ENCODE data around the gene BNC2.

Gene BNC2

DNA sequence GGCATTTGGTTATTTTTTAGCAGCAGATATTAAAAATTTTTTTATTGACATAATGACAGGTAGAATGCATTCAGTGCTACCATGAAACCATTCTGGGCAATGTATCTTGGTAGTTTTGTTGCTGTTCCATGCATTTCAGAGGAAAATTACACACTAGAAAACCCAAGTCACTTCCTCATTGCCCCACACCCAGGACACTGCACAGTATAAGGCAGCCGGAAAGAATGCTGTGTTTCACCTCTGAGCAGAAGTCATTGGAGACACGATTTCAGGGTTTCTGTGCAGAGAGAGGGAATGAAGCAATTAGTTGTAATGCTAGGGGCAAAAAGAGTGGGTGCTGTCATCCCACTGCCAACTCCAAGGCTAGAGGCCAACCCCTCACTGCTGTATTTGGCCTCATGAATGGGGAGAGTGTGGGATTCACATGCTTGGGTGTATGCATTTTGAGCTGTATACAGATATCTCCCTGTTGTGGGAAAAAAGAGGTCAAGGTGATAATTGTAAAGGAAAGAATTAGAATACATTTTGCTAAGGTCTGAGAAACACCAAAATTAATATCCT is 290.5 kb downstream of the BNC2 start:
- H3K4me3 ChIP-seq (ENCODE audit: low read length) = no peak overlapping the region
- TF ChIP-seq, protein P1, sequence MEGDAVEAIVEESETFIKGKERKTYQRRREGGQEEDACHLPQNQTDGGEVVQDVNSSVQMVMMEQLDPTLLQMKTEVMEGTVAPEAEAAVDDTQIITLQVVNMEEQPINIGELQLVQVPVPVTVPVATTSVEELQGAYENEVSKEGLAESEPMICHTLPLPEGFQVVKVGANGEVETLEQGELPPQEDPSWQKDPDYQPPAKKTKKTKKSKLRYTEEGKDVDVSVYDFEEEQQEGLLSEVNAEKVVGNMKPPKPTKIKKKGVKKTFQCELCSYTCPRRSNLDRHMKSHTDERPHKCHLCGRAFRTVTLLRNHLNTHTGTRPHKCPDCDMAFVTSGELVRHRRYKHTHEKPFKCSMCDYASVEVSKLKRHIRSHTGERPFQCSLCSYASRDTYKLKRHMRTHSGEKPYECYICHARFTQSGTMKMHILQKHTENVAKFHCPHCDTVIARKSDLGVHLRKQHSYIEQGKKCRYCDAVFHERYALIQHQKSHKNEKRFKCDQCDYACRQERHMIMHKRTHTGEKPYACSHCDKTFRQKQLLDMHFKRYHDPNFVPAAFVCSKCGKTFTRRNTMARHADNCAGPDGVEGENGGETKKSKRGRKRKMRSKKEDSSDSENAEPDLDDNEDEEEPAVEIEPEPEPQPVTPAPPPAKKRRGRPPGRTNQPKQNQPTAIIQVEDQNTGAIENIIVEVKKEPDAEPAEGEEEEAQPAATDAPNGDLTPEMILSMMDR (conservative IDR thresholded peaks at IDR 0.05; ENCODE audit: low read depth, low read length) = no peak
- DNase-seq (ENCODE audit: low read depth) = no peak

GRCh38 chr9:16575986-16576245 is 294.6 kb downstream of the BNC2 start:
- H3K4me3 ChIP-seq (ENCODE audit: low read length) = no peak overlapping the region
- no peak for DNase-seq (ENCODE audit: low read depth)
- TF ChIP-seq, protein P1 (conservative IDR thresholded peaks at IDR 0.05; ENCODE audit: low read depth, low read length) = no peak

- no peak overlapping the region for H3K4me3 ChIP-seq (ENCODE audit: low read length)
- DNase-seq (ENCODE audit: low read depth) = no peak
- TF ChIP-seq, protein P1 (conservative IDR thresholded peaks at IDR 0.05; ENCODE audit: low read depth, low read length) = no peak
Observed at GRCh38 chr9:16575142-16575985, 295.1 kb downstream of the BNC2 start.

- H3K4me3 ChIP-seq (ENCODE audit: low read length) = no peak overlapping the region
- DNase-seq (ENCODE audit: low read depth) = no peak
- TF ChIP-seq, protein P1 (conservative IDR thresholded peaks at IDR 0.05; ENCODE audit: low read depth, low read length) = no peak
Observed at GRCh38 chr9:16572005-16572734, 298.3 kb downstream of the BNC2 start.

GRCh38 chr9:16571127-16571802 is 299.2 kb downstream of the BNC2 start:
- DNase-seq (ENCODE audit: low read depth) = no peak
- TF ChIP-seq, protein P1 (conservative IDR thresholded peaks at IDR 0.05; ENCODE audit: low read depth, low read length) = no peak
- H3K4me3 ChIP-seq (ENCODE audit: low read length) = no peak overlapping the region

- TF ChIP-seq, protein P1 (conservative IDR thresholded peaks at IDR 0.05; ENCODE audit: low read depth, low read length) = no peak
- no peak for DNase-seq (ENCODE audit: low read depth)
- no peak overlapping the region for H3K4me3 ChIP-seq (ENCODE audit: low read length)
Observed at GRCh38 chr9:16563446-16563845, 307.0 kb downstream of the BNC2 start.
